HS-5 (cell line): ENCODE results near the gene AP4B1.

Experiments
- DNase-seq: peaks from one replicate; pipeline ENCODE4 v3.0.0-alpha.2; 2012; ENCODE audit warnings: low read depth

AP4B1 gene

DNA sequence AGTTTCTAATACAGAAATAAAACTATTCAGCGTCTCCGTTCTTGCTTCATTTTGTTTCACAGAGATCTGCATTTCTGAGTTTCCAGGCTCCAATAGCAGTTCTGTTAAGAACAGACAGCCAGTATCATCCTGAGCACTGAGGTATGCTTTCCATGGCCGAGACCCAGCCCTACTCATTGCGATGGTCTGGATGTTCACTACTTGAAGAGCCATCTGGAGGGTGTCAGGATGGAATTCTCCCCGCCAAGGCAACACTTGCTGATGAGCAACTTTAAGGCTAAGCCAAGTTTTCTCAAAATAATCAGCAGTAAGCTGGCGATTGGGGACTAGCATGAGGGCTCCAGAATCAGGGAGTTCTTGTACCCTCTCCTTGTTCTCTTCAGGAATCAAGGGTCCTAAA lies 9.5 kb downstream of the AP4B1 start:
- DNase-seq = no peak

DNA sequence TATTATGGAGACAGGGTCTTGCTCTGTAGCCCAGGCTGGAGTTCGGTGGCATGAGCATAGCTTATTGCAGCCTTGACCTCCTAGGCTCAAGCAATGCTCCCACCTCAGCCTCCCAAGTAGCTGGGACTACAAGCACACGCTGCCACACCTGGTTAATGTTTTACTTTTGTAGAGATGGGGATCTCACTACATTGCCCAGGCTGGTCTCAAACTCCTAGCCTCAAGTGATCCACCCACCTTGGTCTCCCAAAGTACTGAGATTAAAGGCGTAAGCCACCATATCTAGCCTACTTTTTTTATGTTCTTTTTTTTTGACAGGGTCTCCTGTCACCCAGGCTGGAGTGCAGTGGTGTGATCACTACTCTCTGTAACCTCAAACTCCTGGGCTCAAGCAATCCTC lies 11.3 kb downstream of the AP4B1 start:
- DNase-seq = no peak

DNA sequence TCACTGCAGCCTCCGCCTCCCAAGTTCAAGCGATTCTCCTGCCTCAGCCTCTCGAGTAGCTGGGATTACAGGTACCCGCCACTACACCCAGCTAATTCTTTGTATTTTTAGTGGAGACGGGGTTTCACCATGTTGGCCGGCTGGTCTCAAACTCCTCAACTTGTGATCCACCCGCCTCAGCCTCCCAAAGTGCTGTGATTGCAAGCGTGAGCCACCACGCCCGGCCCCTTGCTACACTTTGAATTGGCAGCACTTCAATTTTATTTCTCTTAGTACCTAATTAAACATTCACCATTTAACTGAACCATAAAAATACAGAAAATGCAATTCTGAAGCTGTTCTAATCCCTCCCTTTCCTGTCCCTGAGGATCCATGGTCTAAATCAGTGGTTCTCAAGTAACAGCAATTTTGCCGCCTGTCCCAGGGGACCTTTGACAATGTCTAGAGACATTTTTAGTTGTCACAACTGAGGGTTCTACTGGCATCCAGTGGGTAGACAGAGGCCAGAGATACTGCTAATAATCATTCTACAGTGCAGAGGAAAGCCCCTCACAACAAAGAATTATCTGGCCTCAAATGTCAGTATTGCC lies 12.9 kb downstream of the AP4B1 start:
- no peak for DNase-seq

DNA sequence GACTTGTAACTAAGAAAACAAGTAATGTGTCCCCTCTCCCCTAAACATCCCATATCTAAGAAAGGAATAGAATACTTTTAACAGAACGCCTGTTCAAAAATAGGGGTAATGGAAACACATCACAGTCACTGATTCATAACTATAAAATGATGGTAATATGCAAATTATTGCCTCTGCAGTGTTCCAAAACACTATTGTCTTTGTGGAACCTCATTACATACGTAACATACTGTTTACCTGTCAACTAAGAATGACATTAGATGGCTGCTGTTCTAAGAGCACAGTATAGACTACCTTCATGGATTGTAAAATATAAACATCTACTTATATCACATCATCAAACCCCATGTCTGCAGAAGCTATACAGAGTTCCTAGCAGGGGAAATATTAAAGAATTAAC lies 13.8 kb downstream of the AP4B1 start:
- DNase-seq = no peak

DNA sequence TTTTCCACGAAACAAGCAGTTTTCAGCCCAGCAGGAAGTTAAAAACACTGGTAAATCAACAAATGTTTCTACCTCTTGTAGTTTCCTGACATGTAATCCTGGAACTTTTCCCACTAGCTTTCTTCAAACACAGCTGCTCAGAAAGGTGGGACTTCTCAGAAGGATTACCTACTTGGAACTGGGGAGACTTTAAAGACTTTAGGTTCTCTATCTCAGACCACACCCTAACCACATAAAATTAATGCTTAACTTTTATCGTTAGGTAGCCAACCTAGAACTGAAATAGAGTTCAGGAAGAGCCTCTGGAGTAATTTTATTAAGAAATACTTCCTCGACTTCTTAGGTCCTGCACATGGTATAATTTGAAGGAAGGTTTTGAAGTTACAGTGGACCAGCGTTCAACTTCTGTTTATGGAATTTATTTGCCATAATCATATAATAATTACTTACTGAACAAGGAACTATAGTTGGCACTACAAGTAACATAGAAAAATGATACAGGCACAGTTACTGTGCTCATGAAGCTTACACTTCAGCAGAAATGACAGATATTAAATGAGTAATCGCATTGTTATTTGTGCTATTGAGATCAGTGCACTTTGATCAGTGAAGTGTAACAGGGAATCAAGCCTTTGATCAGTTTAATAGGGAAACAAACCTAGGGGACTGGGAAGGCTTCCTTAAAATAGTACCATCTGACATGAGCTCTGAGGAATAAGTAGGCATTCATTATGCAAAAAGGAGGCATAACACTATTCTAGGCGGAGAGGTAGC lies 17.0 kb downstream of the AP4B1 start, which contains the start of gene BCL2L15:
Gene BCL2L15 (minus strand): TSS at position 180 of the 774 bp plus-strand sequence. CDS start 206 bp downstream, outside the sequence.
- no peak for DNase-seq

DNA sequence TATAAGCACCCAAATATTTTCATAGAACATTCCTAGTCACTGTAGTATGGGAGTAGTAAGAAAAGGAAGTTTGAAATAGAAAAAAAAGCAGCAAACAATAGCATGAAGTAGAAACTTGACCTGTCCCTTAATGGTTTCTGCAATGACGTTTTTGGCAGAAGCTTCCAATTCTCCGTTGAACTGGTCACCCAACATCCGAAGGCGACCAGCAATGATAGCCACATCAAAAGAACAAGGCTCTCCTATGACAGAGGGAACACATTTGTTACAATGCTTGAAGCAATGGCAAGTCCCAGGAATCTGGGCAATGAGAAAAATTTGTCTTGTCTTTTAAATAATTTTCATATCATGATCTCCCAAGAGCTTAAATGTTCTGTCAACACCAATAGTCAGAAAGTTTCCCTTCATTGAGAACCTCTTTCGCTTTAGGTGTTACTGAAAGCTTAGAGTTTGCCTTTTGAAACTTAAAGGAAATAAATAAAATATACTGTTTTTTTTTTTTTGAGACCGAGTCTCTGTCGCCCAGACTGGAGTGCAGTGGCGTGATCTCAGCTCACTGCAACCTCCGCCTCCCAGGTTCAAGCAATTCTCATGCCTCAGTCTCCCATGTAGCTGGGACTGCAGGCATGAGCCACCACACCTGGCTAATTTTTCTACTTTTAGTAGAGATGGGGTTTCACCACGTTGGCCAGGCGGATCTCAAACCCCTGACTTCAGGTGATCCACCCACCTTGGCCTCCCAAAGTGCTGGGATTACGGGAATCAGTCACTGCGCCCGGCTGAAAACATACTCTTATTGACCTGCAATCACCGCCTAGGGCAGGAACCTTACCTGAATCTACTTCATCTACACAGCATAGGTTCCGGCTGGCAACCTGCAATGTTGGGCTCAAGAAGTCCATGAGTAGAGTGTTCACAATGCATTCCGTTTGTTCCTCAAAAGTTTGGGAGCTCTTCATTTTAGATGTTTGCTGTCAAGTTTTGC lies 17.9 kb downstream of the AP4B1 start:
- DNase-seq = no peak

DNA sequence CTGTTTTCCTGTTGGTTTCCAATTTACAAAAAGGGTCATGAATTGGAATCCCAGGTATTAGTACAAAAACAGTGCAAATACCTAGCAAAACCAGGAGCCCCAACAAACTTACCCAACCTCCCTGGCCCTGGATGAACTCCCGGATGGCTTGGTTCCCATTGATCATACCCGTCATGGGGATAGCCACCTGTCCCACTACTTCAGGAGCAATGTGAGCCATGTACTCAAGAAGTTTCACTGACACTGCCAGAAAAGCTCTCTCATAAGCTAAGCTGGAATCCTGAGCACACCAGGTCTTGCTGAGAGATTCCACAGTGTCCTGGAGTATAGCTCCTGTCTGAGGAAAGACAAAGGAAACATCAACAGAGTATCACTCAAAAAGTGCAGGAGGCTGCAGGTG lies 22.9 kb downstream of the AP4B1 start:
- no peak for DNase-seq

DNA sequence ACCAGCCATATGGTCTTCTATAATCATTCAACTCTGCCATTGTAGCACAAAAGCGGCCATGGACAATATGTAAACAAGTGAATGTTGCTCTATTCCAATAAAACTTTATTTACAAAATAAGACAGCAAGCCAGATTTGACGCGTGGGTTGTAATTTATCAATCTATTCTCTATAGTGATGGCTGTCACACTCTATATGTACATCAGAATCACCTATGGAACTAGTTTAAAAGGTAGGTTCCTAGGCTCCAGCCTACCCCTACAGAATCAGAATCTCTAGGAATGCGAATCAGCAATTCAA lies 24.9 kb downstream of the AP4B1 start:
- DNase-seq = no peak

DNA sequence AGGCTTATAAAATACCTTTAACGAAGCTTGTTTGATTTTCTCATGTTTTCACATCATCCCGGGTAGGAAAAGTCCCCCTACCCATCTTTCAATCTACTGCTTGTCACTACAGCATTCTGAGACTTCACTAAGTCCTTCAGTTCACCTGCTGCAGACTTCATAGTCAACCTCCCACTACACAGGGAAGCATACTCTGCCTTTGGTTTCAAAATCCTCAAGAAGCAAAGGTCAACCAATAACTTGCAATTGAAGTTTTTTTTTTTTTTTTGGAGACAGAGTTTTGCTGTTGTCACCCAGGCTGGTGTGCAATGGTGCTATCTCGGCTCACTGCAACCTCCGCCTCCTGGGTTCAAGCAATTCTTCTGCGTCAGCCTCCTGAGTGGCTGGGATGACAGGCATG lies 28.4 kb downstream of the AP4B1 start:
- no peak for DNase-seq

DNA sequence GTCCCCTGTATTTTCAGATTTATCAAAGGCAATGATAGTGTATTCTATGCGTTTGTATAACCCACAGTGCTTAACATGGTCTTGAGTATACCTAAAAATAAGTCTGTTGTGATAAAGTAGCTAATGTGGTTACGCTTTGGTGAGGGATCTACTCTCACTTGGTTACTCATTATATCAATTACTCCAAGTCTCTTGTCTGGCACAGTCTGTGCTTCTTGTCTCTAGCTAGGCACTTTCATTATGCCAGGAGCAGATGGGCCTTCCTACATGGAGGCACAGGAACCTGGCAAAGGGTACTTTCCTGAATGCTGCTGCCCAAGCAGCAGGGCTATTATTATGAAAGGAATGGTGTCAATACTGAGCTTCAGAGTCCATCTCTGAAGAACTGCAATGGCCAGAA lies 28.9 kb downstream of the AP4B1 start:
- no peak for DNase-seq

DNA sequence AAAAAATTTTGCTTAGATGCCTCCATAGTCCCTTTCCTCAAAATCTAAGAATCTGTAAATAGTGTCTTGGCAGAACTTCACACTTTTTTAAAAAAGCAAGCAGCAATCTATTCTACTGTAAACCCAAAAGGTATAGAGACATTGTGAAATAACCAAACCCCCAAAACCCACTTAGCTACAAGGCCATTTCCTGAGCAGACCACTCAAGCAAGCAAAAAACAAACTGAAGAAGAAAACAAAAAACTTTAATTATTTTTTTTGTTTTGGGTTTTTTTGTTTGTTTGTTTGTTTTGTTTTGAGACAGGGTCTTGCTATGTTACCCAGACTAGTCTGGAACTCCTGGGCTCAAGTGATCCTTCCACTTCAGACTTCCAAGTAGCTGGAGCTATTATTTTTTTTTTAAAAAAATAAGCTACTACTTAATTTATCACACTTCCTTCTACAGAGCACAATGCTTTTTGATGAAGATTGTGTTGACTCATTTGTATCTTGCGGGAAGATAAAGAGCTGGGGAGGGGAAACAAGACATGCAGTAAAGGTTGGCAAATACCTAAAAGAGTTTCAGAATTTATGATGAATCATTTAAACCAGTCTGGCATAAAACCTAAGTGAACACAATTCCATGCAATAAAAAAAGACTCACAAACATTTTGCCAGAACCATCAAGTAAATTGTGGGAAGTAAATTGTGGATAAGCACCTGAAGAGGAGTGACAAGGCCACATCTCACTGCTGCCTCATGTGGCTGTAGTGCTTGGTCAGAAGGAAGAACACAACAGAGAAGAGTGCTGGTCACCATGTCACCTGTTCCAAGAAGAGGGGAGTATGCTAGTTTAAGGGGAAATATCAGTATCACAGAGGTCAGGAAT lies 30.4 kb downstream of the AP4B1 start:
- no peak for DNase-seq

DNA sequence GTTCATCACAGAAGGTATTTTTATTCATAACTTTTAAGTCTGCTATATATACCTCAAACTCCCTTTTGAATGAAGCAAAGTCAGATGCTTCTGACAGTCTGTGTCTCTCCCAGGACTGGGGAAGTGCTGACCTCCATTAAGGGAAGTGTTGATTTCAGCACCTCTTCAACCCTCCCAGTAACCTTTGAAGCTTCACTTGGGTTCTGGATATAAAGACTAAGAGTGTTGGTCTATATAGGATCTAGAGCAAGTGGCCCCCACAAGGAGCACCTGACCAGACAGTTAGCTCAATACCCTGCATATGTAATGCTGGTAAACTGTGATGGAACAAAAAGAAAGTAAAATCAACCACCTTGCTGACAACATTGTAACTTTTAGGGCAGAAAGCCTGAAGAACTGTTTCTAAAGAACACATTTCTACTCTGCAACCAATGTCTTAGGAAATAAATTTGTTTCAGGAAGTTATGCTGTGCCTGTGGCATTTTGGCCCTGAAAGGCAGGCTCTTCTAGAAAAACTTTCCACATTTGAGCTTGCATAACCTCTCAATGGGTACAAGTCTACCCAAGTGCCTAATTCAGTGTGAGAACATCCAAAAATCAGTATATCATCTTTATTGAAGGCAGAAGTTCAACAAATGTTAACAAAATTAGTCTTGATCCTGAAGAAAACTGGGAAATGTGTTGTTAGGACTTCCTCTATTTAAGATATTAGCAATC lies 32.2 kb downstream of the AP4B1 start:
- DNase-seq = no peak

DNA sequence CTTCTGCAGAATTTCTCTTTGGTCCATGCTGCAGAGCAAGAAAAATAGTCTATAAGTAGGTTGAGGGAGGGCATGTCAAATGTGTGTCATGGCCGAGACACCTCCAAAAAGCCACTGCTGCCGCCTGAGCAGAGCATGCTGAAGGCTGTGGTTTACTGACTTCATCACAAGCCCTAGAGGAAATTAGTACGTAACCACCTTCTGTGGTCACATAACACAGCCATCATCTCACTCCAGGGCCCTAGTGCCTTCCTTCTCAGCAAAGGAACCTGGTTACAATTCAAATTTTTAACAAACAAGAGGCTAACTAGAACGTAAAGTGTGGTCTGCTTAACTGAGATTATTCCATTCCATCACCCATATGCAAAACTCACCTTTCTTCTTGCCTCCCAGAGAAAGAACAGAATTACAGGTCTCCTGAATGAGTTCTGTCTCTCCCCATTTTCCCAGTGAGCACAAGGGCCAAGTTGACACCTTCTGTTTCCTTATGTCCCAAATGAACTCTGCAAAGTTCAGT lies 32.9 kb downstream of the AP4B1 start, which contains the start of gene PTPN22:
Gene PTPN22 (minus strand): TSS at position 116 of the 517 bp plus-strand sequence.
- peak; percentile 54 for DNase-seq

DNA sequence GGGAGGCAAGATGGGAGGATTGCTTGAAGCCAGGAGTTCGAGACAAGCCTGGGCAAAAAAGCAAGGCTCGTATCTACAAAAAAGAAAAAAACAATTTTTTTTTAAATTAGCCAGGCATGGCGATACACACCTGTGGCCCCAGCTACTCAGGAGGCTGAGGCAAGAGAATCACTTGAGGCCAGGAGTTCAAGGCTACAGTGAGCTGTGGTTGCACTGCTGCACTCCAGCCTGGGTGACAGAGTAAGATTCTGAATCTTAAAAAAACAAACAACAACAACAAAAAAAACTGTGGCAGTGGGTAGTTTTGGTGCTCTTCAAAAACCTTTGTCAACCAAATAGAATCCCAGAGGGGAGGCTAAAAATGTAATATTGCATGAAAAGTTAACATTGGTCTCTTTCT lies 33.8 kb downstream of the AP4B1 start:
- DNase-seq = no peak

DNA sequence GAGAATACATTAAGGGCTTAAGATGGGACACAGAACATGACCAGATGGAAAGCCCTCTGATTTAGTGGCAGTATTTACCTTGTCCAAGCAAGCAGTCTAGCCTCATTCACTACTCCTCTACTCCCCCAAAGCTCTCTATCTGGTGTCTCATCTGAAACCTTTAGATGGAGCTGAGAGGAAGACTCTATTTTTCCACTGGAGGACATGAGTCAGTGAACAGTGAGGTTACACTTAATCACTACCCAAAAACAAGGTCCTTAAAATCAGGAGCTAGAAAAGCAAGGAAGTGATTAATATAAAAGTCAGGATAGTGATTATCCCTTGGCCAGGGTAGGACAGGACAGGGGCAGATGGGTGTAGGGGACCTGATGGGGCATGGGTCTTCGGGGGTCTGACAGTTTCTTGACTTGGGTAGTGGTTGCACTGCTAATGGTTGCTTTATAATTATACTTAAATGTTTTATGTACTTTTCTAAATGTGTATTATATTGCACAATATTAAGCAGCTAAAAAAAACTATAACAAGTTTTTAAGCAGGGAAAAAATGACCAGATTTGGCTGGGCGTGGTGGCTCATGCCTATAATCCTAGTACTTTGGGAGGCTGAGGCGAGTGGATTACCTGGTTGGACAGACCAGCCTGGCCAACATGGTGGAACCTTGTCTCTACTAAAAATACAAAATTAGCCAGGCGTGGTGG lies 36.1 kb downstream of the AP4B1 start:
- peak; percentile 64 for DNase-seq

DNA sequence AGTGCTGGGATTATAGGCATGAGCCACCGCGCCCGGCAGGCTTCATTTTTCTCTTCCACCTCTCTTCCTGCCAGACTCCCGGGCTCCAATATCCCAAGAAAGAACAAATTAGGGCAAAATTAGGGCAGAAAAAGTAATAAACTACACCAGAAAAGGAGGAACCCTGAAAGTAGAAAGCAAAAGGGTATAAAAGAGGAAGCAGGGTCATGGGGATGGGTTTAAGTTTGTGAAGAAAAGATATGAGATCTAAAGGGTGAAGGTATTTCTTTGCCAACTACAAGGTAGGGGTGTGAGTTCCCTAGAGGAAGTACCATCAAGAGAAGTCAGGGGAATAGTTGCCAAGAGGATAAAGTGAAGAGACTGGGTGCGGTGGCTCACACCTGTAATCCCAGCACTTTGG lies 43.0 kb downstream of the AP4B1 start:
- no peak for DNase-seq

DNA sequence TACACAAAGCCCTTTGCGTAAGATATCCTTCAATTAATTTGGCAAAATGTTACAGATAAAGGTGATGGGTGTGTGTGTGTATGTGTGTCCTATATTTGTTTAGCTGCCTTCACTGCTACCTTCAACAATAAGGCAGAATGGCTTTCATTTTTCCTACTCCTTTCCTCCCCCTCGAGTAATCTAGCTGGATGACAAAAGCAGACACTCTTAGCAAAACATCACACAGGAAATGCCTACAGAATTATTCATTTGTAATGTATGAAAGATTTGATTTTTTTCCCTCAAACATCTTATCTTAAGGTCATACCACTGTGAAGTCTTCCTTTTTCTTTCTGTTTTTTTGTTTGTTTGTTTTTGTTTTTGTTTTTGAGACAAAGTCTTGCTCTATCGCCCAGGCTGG lies 43.7 kb downstream of the AP4B1 start:
- DNase-seq = peak; percentile 61

DNA sequence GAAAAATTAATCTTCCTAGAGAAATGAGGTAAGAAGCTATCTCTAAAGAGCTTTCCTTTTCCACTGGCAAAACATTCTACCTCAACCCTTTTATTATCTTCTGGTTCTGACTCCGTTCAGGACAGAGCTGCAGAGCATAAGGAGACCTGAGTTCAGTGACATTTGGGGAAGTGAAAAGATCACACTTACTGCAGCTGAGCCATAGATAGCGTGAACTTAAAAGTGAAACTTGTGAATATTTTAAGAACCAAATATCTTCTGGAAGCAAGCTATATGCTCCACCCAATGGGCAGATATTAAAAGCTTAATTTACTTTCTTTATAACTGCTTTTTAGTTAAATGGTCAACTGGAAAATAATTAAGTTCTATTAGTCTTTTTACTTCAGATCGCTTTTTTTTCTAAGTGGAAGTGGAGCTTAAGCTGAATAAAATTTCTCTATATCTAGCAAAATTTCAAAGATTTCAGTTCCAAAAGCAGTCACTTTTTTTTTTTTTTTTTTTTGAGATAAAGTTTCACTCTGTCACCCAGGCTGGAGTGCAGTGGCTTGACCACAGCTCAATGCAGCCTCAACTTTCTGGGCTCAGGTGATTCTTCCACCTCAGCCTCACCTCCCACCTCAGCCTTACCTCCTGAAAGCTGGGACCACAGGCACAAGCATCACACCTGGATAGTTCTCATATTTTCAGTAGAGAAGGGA lies 45.0 kb downstream of the AP4B1 start:
- DNase-seq = no peak

DNA sequence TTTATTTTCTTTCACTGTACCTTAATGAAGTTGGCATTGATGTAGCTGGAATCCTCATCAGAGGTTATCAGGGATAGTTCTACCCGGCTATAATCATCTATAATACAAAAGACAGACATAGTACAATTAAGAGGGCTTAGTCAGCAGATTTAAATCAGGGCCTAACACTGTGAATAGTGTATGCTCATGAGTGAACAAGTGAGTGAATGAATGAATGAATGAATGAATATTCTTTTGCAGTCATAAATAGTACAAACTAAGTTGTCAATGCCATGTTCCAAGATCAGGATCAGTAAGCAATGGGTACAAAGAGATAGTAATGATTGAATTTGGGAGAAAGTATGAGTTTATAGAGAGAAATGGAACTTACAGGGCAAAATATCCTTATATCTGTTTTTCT lies 45.6 kb downstream of the AP4B1 start:
- no peak for DNase-seq

DNA sequence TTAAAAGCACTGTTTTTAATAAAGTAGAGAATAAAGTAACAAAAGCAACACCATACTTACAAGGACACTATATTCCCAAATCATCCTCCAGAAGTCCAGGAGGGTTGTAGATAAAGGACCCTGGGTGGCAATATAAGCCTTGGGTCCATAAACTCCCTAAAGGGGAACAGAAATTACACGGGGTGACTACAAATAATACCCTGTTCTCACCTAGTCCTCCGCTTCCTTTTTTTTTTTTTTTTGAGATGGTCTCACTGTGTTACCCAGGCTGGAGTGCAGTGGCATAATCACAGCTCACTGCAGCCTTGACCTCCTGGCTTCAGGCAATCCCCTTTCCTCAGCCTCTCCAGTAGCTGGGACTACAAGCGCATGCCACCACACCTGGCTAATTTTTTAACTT lies 46.2 kb downstream of the AP4B1 start:
- no peak for DNase-seq
